Suprapubic skin (tissue), 4 donors: ENCODE data around the gene GANC.

Source experiments
- EP300 ChIP-seq: sonication (generic); formaldehyde crosslinking; IDR thresholded peaks from one replicate; pipeline ENCODE4 v1.6.1; 2017; ENCODE audit warnings: antibody characterized with exemption
- POLR2AphosphoS5 ChIP-seq, 3 donors: sonication (generic); formaldehyde crosslinking; IDR thresholded peaks; one replicate each; pipeline ENCODE4 v1.6.1; 2017; ENCODE audit warnings: antibody characterized with exemption in 3 of 3
- TF ChIP-seq, protein P1 (sequence below), 2 donors: fragments of 200-600 bp in 1 of 2; fragments of 450-650 bp in 1 of 2; sonication (generic) in 1 of 2; IDR thresholded peaks; one replicate each; pipeline ENCODE4 v1.5.1; 2016 to 2019; ENCODE audit warnings: antibody characterized with exemption in 2 of 2, mild to moderate bottlenecking in 1 of 2, moderate library complexity in 1 of 2

- TF ChIP-seq POLR2AphosphoS5 (IDR thresholded peaks at IDR 0.05), result no peak
- no peak for TF ChIP-seq EP300
- TF ChIP-seq, protein P1, sequence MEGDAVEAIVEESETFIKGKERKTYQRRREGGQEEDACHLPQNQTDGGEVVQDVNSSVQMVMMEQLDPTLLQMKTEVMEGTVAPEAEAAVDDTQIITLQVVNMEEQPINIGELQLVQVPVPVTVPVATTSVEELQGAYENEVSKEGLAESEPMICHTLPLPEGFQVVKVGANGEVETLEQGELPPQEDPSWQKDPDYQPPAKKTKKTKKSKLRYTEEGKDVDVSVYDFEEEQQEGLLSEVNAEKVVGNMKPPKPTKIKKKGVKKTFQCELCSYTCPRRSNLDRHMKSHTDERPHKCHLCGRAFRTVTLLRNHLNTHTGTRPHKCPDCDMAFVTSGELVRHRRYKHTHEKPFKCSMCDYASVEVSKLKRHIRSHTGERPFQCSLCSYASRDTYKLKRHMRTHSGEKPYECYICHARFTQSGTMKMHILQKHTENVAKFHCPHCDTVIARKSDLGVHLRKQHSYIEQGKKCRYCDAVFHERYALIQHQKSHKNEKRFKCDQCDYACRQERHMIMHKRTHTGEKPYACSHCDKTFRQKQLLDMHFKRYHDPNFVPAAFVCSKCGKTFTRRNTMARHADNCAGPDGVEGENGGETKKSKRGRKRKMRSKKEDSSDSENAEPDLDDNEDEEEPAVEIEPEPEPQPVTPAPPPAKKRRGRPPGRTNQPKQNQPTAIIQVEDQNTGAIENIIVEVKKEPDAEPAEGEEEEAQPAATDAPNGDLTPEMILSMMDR (IDR thresholded peaks at IDR 0.05), result no peak
Observed at GRCh38 chr15:42315521-42315920, 42.5 kb downstream of the GANC start.
